ENCODE results near the gene SYT5.
"Not testable (repeated sequence)": the region's sequence is repeated elsewhere in the genome, so short reads cannot be mapped to it uniquely, and the experiment has no call there.

The SYT5 gene

GRCh38 chr19:55216461-55217198, 36.5 kb upstream of the SYT5 start:
- Mint-ChIP-seq H3K9me3 (peaks cover 11% of the 10 kb centered on the region), H3K4me1 (ENCODE audit: low read depth) (peaks cover 18% of the 10 kb centered on the region), H3K4me3 (peak overlapping the region; percentile 66), H3K27ac (peak overlapping the region; percentile 79), H3K27me3 (peaks cover 23% of the 10 kb centered on the region), H3K36me3 (ENCODE audit: low read depth) (peaks cover 21% of the 10 kb centered on the region)

- peaks cover 30% of the 10 kb centered on the region for H3K27me3 Mint-ChIP-seq
- H3K4me3 Mint-ChIP-seq: no peak overlapping the region
- peaks cover 18% of the 10 kb centered on the region for H3K4me1 Mint-ChIP-seq (ENCODE audit: low read depth)
- no peak overlapping the region for H3K27ac Mint-ChIP-seq
- peaks cover 11% of the 10 kb centered on the region for H3K9me3 Mint-ChIP-seq
- peaks cover 5% of the 10 kb centered on the region for H3K36me3 Mint-ChIP-seq (ENCODE audit: low read depth)
Observed at GRCh38 chr19:55213547-55213946, 33.5 kb upstream of the SYT5 start.

DNA sequence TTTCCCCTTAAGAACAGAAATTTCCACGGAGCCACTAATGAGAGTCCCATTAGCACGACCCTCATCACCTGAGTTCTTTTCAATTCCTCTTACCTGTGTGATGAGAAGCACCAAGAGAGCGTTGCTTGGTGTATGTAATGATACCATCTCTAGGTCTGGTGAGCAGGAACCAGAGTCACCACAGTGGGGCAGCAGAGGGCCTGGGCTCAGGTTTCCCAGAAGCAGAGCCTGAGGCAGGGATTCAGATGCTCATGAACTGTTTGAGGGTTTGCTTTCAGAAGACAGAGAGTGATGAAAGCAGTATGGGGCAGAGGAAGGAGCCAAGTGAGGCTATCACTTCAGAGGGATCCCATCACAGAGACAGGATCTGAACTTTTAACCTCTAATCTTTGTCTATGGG, 32.4 kb upstream of the SYT5 start:
- Mint-ChIP-seq H3K27me3 (peaks cover 30% of the 10 kb centered on the region), H3K4me3 (no peak overlapping the region), H3K4me1 (ENCODE audit: low read depth) (peaks cover 13% of the 10 kb centered on the region), H3K27ac (no peak overlapping the region), H3K36me3 (ENCODE audit: low read depth) (peaks cover 5% of the 10 kb centered on the region), H3K9me3 (peaks cover 11% of the 10 kb centered on the region)

DNA sequence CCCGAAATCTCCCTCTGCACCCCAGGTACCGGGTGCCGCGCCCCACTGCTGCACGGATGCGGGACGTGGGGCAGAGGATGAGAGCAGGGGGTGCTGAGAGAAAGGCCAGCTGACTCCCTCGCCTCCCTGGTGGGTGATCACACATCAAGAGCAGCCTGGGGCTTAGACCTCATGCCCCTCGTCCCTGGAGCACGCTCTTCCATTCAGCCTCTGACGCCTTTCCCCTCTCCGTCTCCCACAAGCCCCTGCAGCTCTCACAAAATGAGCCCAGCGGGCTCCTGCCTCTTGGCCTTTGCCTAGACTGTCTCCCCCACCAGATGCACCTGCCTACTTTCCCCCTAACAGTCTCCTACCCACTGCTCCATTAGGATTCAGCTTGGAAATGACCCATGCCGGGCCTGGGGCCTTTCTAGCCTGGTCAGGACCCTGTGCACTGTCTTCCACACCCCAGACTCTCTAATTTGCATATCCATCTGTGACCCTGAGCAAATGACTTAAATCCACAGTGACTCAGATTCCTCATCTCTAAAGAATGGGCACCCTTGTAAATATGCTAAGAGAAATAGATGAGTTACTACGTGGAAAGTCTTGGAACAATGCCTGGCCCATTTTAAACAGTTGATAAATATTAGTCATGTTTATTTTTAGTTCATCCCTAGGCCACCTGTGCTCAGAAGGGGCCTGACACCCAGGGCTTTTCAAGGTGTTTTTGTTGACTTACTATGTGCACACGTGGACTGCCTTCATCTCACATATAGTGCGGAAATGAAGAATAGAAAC, 29.8 kb upstream of the SYT5 start:
- H3K27me3 Mint-ChIP-seq: peaks cover 24% of the 10 kb centered on the region
- no peak overlapping the region for H3K4me3 Mint-ChIP-seq
- peaks cover 4% of the 10 kb centered on the region for H3K4me1 Mint-ChIP-seq (ENCODE audit: low read depth)
- peaks cover 7% of the 10 kb centered on the region for H3K9me3 Mint-ChIP-seq
- no peak overlapping the region for H3K27ac Mint-ChIP-seq
- H3K36me3 Mint-ChIP-seq (ENCODE audit: low read depth): peaks cover 5% of the 10 kb centered on the region

- no peak within 1 kb of the TSS for H3K27ac Mint-ChIP-seq
- no peak within 1 kb of the TSS for H3K4me3 Mint-ChIP-seq
- peaks cover 7% of the 10 kb centered on the region for H3K9me3 Mint-ChIP-seq
- H3K4me1 Mint-ChIP-seq (ENCODE audit: low read depth): peaks cover 4% of the 10 kb centered on the region
- H3K36me3 Mint-ChIP-seq (ENCODE audit: low read depth): peaks cover 5% of the 10 kb centered on the region
- peaks cover 26% of the 10 kb centered on the region for H3K27me3 Mint-ChIP-seq
Observed at GRCh38 chr19:55208880-55209692, 29.0 kb upstream of the SYT5 start, which contains the start of gene PTPRH. Gene PTPRH (minus strand): TSS chr19:55209501. CDS start chr19:55209433, 68 bp downstream.

DNA sequence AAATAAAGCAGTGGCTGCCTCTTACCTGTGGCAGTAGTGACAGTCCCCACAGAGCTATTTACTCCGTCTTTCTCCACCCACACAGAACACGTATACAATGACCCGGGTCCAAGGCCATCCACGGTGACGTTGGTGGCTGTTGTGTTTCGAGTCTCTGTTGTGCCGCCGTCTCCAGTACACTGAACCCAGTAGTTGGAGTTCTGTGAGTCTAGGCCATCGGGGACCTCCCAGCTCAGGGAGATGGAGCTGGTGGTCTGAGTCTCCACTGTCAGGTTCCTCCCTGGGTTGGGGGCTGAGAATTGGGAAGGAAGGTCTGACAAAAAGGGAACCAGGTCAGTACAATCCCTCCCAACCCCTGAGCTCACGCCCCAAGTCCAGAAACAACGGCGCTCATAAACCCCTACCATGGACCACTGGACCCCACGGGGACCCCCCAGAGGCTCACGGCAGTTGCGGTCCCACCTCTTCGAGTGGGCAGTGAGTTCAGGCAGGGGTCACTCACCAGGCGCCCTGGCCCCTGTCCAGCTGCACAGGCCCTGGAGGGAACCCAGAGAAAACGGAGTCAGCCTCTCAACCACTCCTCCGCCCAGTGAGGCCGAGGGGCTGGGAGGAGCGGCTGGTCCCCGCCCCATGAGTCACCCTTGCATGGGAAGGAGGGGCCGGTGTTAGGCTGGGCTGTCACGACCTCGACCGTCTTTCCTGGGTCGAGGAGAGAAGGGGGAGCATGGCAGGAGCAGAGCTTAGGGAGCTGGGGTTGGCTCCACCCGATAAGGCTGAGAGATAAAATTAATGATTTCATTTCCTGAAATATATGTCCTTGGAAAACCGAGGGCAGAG, 26.8 kb upstream of the SYT5 start:
- peaks cover 4% of the 10 kb centered on the region for H3K4me1 Mint-ChIP-seq (ENCODE audit: low read depth)
- no peaks in the 10 kb centered on the region for H3K36me3 Mint-ChIP-seq (ENCODE audit: low read depth)
- H3K9me3 Mint-ChIP-seq: no peaks in the 10 kb centered on the region
- no peak overlapping the region for H3K4me3 Mint-ChIP-seq
- H3K27ac Mint-ChIP-seq: no peak overlapping the region
- peaks cover 34% of the 10 kb centered on the region for H3K27me3 Mint-ChIP-seq

- not testable (repeated sequence) for H3K9me3 Mint-ChIP-seq; H3K36me3 Mint-ChIP-seq (ENCODE audit: low read depth); H3K4me1 Mint-ChIP-seq (ENCODE audit: low read depth); H3K4me3 Mint-ChIP-seq; H3K27ac Mint-ChIP-seq
- peaks cover 36% of the 10 kb centered on the region for H3K27me3 Mint-ChIP-seq
Observed at GRCh38 chr19:55202199-55202598, 22.1 kb upstream of the SYT5 start.

DNA sequence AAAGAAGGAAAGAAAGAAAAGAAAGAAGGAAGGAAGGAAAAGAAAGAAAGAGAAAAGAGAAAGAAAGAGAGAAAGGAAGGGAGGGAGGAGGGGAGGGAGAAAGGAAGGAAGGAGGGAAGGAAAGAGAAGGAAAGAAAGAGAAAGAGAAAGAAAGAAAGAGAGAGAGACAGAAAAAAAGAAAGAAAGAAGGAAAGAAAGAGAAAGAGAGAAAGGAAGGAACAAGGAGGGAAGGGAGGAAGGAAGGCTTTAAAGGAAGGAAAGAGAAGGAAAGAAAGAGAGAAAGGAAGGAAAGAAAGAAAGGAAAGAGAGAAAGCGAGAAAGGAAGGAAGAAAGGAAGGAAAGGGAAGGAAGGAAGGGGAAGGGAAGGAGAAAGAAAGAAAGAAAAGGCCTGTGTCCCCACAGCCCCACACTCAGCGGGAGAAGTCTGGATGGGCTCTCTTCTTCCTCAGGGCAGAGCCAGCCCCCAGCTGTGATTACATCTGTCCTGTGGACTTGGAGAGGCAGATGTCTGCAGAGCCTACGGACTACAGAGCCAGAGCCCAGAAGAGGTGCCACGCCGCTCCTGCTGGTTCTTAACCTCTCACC, 19.6 kb upstream of the SYT5 start:
- H3K27me3 Mint-ChIP-seq: peaks cover 27% of the 10 kb centered on the region
- no peak overlapping the region for H3K4me3 Mint-ChIP-seq
- no peaks in the 10 kb centered on the region for H3K9me3 Mint-ChIP-seq
- no peaks in the 10 kb centered on the region for H3K4me1 Mint-ChIP-seq (ENCODE audit: low read depth)
- no peaks in the 10 kb centered on the region for H3K36me3 Mint-ChIP-seq (ENCODE audit: low read depth)
- H3K27ac Mint-ChIP-seq: no peak overlapping the region

- peaks cover 19% of the 10 kb centered on the region for H3K27me3 Mint-ChIP-seq
Observed at GRCh38 chr19:55198651-55199050, 18.6 kb upstream of the SYT5 start.

GRCh38 chr19:55197528-55197927, 17.4 kb upstream of the SYT5 start:
- Mint-ChIP-seq H3K27ac (no peak overlapping the region), H3K4me3 (no peak overlapping the region), H3K36me3 (ENCODE audit: low read depth) (no peaks in the 10 kb centered on the region), H3K9me3 (no peaks in the 10 kb centered on the region), H3K27me3 (peaks cover 16% of the 10 kb centered on the region), H3K4me1 (ENCODE audit: low read depth) (no peaks in the 10 kb centered on the region)

More at GRCh38 chr19:55198651-55199050, 18.6 kb upstream of the SYT5 start:
- no peaks in the 10 kb centered on the region for H3K4me1 Mint-ChIP-seq (ENCODE audit: low read depth)
- H3K36me3 Mint-ChIP-seq (ENCODE audit: low read depth): no peaks in the 10 kb centered on the region
- no peak overlapping the region for H3K27ac Mint-ChIP-seq
- H3K4me3 Mint-ChIP-seq: no peak overlapping the region
- no peaks in the 10 kb centered on the region for H3K9me3 Mint-ChIP-seq

- Mint-ChIP-seq H3K4me1 (ENCODE audit: low read depth) (no peaks in the 10 kb centered on the region), H3K36me3 (ENCODE audit: low read depth) (no peaks in the 10 kb centered on the region), H3K27me3 (peaks cover 12% of the 10 kb centered on the region), H3K4me3 (no peak overlapping the region), H3K9me3 (no peaks in the 10 kb centered on the region), H3K27ac (no peak overlapping the region)
Observed at GRCh38 chr19:55196803-55197202, 16.7 kb upstream of the SYT5 start.

GRCh38 chr19:55193481-55193880, 13.4 kb upstream of the SYT5 start:
- H3K4me1 Mint-ChIP-seq (ENCODE audit: low read depth): peaks cover 4% of the 10 kb centered on the region
- H3K27me3 Mint-ChIP-seq: peaks cover 13% of the 10 kb centered on the region
- no peaks in the 10 kb centered on the region for H3K36me3 Mint-ChIP-seq (ENCODE audit: low read depth)
- no peak overlapping the region for H3K4me3 Mint-ChIP-seq
- H3K9me3 Mint-ChIP-seq: no peaks in the 10 kb centered on the region
- no peak overlapping the region for H3K27ac Mint-ChIP-seq

- Mint-ChIP-seq H3K27ac (no peak overlapping the region), H3K27me3 (peaks cover 14% of the 10 kb centered on the region)
Observed at GRCh38 chr19:55189403-55189835, 9.3 kb upstream of the SYT5 start.

GRCh38 chr19:55188625-55189024, 8.5 kb upstream of the SYT5 start:
- Mint-ChIP-seq H3K4me3 (no peak overlapping the region), H3K9me3 (no peaks in the 10 kb centered on the region), H3K4me1 (ENCODE audit: low read depth) (peaks cover 5% of the 10 kb centered on the region), H3K27ac (no peak overlapping the region), H3K36me3 (ENCODE audit: low read depth) (no peaks in the 10 kb centered on the region), H3K27me3 (peaks cover 19% of the 10 kb centered on the region)

More at GRCh38 chr19:55189403-55189835, 9.3 kb upstream of the SYT5 start:
- Mint-ChIP-seq H3K36me3 (ENCODE audit: low read depth) (no peaks in the 10 kb centered on the region), H3K4me3 (no peak overlapping the region), H3K4me1 (ENCODE audit: low read depth) (peaks cover 5% of the 10 kb centered on the region), H3K9me3 (no peaks in the 10 kb centered on the region)
